OCI-LY3 (cell line): Measurements from ENCODE around the gene MYCBP2.

Source experiments
- CTCF ChIP-seq: fragments of 200-600, 300-600 bp; sonication (generic); IDR thresholded peaks from 2 replicates; pipeline ENCODE4 v1.5.1; 2014; ENCODE audit warnings: antibody characterized with exemption, low read length, low read depth
- EZH2phosphoT487 ChIP-seq: fragments of 200-600 bp; shearing (Covaris generic); IDR thresholded peaks from 2 replicates; pipeline ENCODE4 v1.6.1; 2018; ENCODE audit warnings: antibody characterized with exemption, mixed run types, low read depth

DNA sequence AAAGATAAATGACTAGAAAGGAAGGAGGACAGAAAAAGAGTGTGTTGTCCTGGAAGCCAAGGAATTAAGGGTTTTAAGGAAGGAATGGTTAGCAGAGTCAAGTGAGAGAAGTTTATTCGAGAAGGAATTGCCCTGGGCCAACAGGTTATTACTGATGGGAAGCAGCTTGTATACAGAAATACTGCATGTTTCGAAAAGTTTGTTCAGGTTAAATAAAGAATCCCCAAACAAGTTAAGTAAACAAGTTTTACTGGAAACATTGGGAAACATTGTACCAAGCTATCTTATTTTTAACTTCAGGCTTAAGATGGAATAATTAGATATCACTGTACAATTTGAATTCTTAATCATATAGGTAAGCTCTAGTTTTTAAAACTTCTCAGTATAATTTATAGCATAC is 271.7 kb downstream of the MYCBP2 start:
- no peak for TF ChIP-seq CTCF
- TF ChIP-seq EZH2phosphoT487 = no peak
